GM12878 (cell line): ENCODE measurements around the gene LARP6. TPM values are rescaled to one million over a fixed set of nuclear protein-coding genes. Genes with fewer than 3 reads are reported as not detected.

Experiments used
- ATAC-seq: fragments of 200-7000 bp; cut with Tn5 transposase; 3 replicates; pipeline ENCODE4 v1.9.1; 2020; ENCODE audit warnings: mild to moderate bottlenecking, moderate library complexity
- BruUV-seq: library from RNA; stranded (reverse); fragments of 400-500 nt; replicated peaks from 2 replicates; lab custom pipeline; 2021; lab: Mats Ljungman, UMichigan
- CTCF ChIA-PET: fragments of 300-600 bp; sonication (Branson Sonifier 250); formaldehyde crosslinking; extraction: SDS; loops from one replicate; lab custom pipeline; 2021; ENCODE audit warnings: inconsistent platforms; lab: Yijun Ruan, JAX
- POLR2A ChIA-PET: fragments of 350-600 bp; formaldehyde crosslinking; extraction: SDS; loops from one replicate; lab custom pipeline; 2021; ENCODE audit warnings: inconsistent platforms; lab: Charles Lee
- RAD21 ChIA-PET: fragments of 300-600 bp; sonication (Branson Sonifier 250); formaldehyde crosslinking; loops from one replicate; lab custom pipeline; 2023; ENCODE audit warnings: antibody characterized with exemption; ENCODE audit not compliant: unreplicated experiment; lab: Charles Lee
- SMC1A ChIA-PET: fragments of 300-600 bp; sonication (Branson Sonifier 250); formaldehyde crosslinking; loops from one replicate; lab custom pipeline; 2023; ENCODE audit not compliant: unreplicated experiment, uncharacterized antibody; lab: Charles Lee
- DNase-seq: peaks from one replicate; pipeline ENCODE4 v3.0.0-alpha.2; 2011; ENCODE audit warnings: low read depth, low spot score
- FAIRE-seq: peaks from 3 replicates; lab custom pipeline; 2011; peaks lifted over from hg19 to GRCh38; lab: Jason Lieb, UNC
- H2AFZ ChIP-seq: 2 replicates; pipeline ENCODE4 v1.6.0; 2011; ENCODE audit warnings: low read depth, low read length, control low read depth; ENCODE audit not compliant: control insufficient read depth
- H3K27ac ChIP-seq: 2 replicates; pipeline ENCODE4 v1.5.1; 2011; ENCODE audit warnings: control low read depth; ENCODE audit not compliant: control insufficient read depth, insufficient read depth
- H3K27me3 ChIP-seq, 2 experiments: replicated peaks in 1 of 2; 2 replicates each; pipeline versions ENCODE4 v1.6.0 to v1.6.1; 2011; ENCODE audit warnings: low read length in 1 of 2; ENCODE audit not compliant: control insufficient read depth in 2 of 2, insufficient read depth in 2 of 2
- H3K36me3 ChIP-seq, 2 experiments: 2 replicates each; pipeline ENCODE4 v1.5.1; 2011; ENCODE audit warnings: low read length in 1 of 2; ENCODE audit not compliant: control insufficient read depth in 2 of 2, insufficient read depth in 2 of 2
- H3K4me1 ChIP-seq: 2 replicates; pipeline ENCODE4 v1.6.1; 2011; ENCODE audit warnings: mild to moderate bottlenecking, low read length, moderate library complexity, mixed read lengths; ENCODE audit not compliant: control insufficient read depth, insufficient read depth
- H3K4me2 ChIP-seq: 2 replicates; pipeline ENCODE4 v1.6.0; 2011; ENCODE audit warnings: control low read depth; ENCODE audit not compliant: control insufficient read depth, insufficient read depth
- H3K4me3 ChIP-seq: fragments of 200-600 bp; sonication (generic); 2 replicates; pipeline ENCODE4 v1.5.1; 2016
- H3K79me2 ChIP-seq: 2 replicates; pipeline ENCODE4 v1.6.0; 2011; ENCODE audit warnings: low read length; ENCODE audit not compliant: control insufficient read depth, insufficient read depth
- H3K9ac ChIP-seq: 2 replicates; pipeline ENCODE4 v1.8.0; 2011; ENCODE audit warnings: low read length, control low read depth, mixed read lengths; ENCODE audit not compliant: control insufficient read depth, insufficient read depth
- H3K9me3 ChIP-seq: replicated peaks from 3 replicates; pipeline ENCODE4 v1.5.1; 2011; ENCODE audit warnings: mild to moderate bottlenecking, low read length; ENCODE audit not compliant: control insufficient read depth, insufficient read depth
- H4K20me1 ChIP-seq: 2 replicates; pipeline ENCODE4 v1.6.0; 2011; ENCODE audit not compliant: control insufficient read depth, insufficient read depth
- TAF1 ChIP-seq: IDR thresholded peaks from 2 replicates; pipeline ENCODE4 v1.6.1; 2011; ENCODE audit warnings: mild to moderate bottlenecking, low read depth, low read length, borderline replicate concordance
- ZNF24 ChIP-seq: fragments of 450-650 bp; IDR thresholded peaks from 2 replicates; pipeline ENCODE4 v1.6.1; 2017; ENCODE audit warnings: antibody characterized with exemption, mild to moderate bottlenecking
- WGBS: methylation state at CpG from one replicate; pipeline ENCODE4 v1.1.6; 2016; ENCODE audit warnings: low lambda C conversion rate; ENCODE audit not compliant: insufficient replicate concordance, insufficient coverage; ENCODE audit errors: missing lambda C conversion rate; 5-methylcytosine and 5-hydroxymethylcytosine counted together
- in situ Hi-C: fragments of 300-500 bp; cut with MboI; formaldehyde crosslinking; loops from 9 replicates; pipeline ENCODE4 v1.14.3; 2018; ENCODE audit warnings: mixed read lengths
- intact Hi-C: fragments of 100-400 bp; cut with micrococcal nuclease; formaldehyde crosslinking; loops from one replicate; pipeline ENCODE4 v1.14.2; 2022; ENCODE audit not compliant: unreplicated experiment
- polyA plus RNA-seq, 11 experiments: library from polyadenylated mRNA; depleted of rRNA in 4 of 11; unstranded in 6 of 11; stranded (reverse) in 5 of 11; fragments of >200 nt; fragmentation: Nextera tagmentation in 4 of 11; fragmentation: Illumina TruSeq in 1 of 11; extraction: Ambion mirVana in 4 of 11; extraction: Trizol in 1 of 11; gene quantifications; 1 replicate in 1 of 11; 2 replicates in 10 of 11; pipeline versions ENCODE4 v1.2.1 to v1.2.3, GENCODE V29; 2011 to 2016; ENCODE audit warnings: inconsistent platforms in 2 of 11, missing spikeins in 2 of 11, low read depth in 1 of 11
- total RNA-seq, 4 experiments: library from RNA; depleted of rRNA in 3 of 4; stranded (reverse); fragments of >200 nt in 3 of 4; fragmentation: Illumina TruSeq in 1 of 4; extraction: Trizol in 1 of 4; gene quantifications; 2 replicates each; pipeline versions ENCODE4 v1.2.1 to v1.2.3, GENCODE V29; 2013 to 2021

The LARP6 gene
- total and polyA plus RNA-seq, 10 of the 15 experiments (the other 5 are each of a cell fraction or from before 2014, with no cell fraction given): 0.74 to 14.6 (median 3.9) TPM

DNA sequence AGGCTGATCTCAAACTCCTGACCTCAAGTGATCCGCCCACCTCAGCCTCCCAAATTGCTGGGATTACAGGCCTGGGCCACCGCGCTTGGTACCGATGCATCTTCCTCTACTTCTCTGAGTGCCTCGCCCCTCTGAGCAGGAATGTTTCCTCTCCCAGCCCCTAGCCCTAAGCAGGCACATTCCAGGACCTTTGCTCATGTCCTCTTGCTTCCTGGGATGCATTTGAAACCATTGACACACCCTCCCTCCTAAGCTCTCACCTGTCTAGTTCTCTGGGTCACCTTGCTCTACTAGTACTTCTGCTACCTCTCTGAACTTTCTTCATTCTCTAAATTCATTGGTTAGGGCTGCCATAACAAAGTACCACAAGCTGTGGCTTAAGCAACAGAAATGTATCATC, 72.7 kb downstream of the LARP6 start:
- FAIRE-seq: no peak
- Histone ChIP-seq H3K9ac (no peak overlapping the region), H3K4me1 (no peaks in the 10 kb centered on the region), H3K36me3 (no peaks in the 10 kb centered on the region), H3K79me2 (no peaks in the 10 kb centered on the region), H3K4me2 (no peak overlapping the region), H3K4me3 (no peak overlapping the region), H3K9me3 (no peaks in the 10 kb centered on the region), H2AFZ (no peak overlapping the region), H4K20me1 (no peaks in the 10 kb centered on the region), H3K27me3 (no peaks in the 10 kb centered on the region; a peak in 1 of 4 replicates), H3K27ac (no peak overlapping the region)
- no peak for TF ChIP-seq ZNF24
- no peak for TF ChIP-seq TAF1
- ChIA-PET CTCF (no interaction called here), POLR2A (no interaction called here), RAD21 (no interaction called here), SMC1A (no interaction called here)
- intact Hi-C loops: no loop called here
- in situ Hi-C loops: no loop called here
- 67% methylated on average over 5 of the region's 5 CpGs for WGBS
- no TSS peak for BruUV-seq
- no peak for DNase-seq
- no peak for ATAC-seq

Other genes starting within 250 kb of the LARP6 start
- 1.1 and 2.0 TPM in 2 replicates for gene UACA, start 90.6 kb downstream of the LARP6 start, total RNA-seq (2014; rRNA removed)
- gene UACA, start 90.6 kb downstream of the LARP6 start, total RNA-seq (2014; rRNA removed; fragmentation: Illumina TruSeq; extraction: Trizol): 2.6 and 3.0 TPM in 2 replicates
- gene UACA, start 90.6 kb downstream of the LARP6 start, total RNA-seq (2021): 3.2 and 4.0 TPM in 2 replicates
- 0.30 and 0.39 TPM in 2 replicates for gene UACA, start 90.6 kb downstream of the LARP6 start, polyA plus RNA-seq (2011; rRNA removed)
- gene UACA, start 90.6 kb downstream of the LARP6 start, polyA plus RNA-seq (2014; fragmentation: Illumina TruSeq; extraction: Trizol): 1.8 and 2.9 TPM in 2 replicates
- 1 to 10 TPM; 1.2 to 2.1 TPM for gene UACA, start 90.6 kb downstream of the LARP6 start, polyA plus RNA-seq (2014; fragmentation: Nextera tagmentation; extraction: Ambion mirVana)
- gene UACA, start 90.6 kb downstream of the LARP6 start, polyA plus RNA-seq (2014; rRNA removed): 0.61 and 1.3 TPM in 2 replicates
- 1 to 10 TPM; 2.7 to 3.3 TPM for gene UACA, start 90.6 kb downstream of the LARP6 start, polyA plus RNA-seq (2016; fragmentation: Nextera tagmentation; extraction: Ambion mirVana)
- 1.3 and 1.4 TPM in 2 replicates for gene THAP10, start 38.3 kb upstream of the LARP6 start, total RNA-seq (2014; rRNA removed)
- 0.76 and 1.1 TPM in 2 replicates for gene THAP10, start 38.3 kb upstream of the LARP6 start, total RNA-seq (2014; rRNA removed; fragmentation: Illumina TruSeq; extraction: Trizol)
- gene THAP10, start 38.3 kb upstream of the LARP6 start, total RNA-seq (2021): 1.5 and 1.9 TPM in 2 replicates
- gene THAP10, start 38.3 kb upstream of the LARP6 start, polyA plus RNA-seq (2011; rRNA removed): 0.40 and 0.41 TPM in 2 replicates
- 1.6 and 2.1 TPM in 2 replicates for gene THAP10, start 38.3 kb upstream of the LARP6 start, polyA plus RNA-seq (2014; fragmentation: Illumina TruSeq; extraction: Trizol)
- gene THAP10, start 38.3 kb upstream of the LARP6 start, polyA plus RNA-seq (2014; fragmentation: Nextera tagmentation; extraction: Ambion mirVana): under 1 TPM; 0.35 to 0.39 TPM
- 0.91 and 2.2 TPM in 2 replicates for gene THAP10, start 38.3 kb upstream of the LARP6 start, polyA plus RNA-seq (2014; rRNA removed)
- gene THAP10, start 38.3 kb upstream of the LARP6 start, polyA plus RNA-seq (2016; fragmentation: Nextera tagmentation; extraction: Ambion mirVana): 1 to 10 TPM; 5.1 to 5.2 TPM
- 3.0 and 5.3 TPM in 2 replicates for gene LRRC49, start 38.7 kb upstream of the LARP6 start, total RNA-seq (2014; rRNA removed)
- 3.2 and 4.2 TPM in 2 replicates for gene LRRC49, start 38.7 kb upstream of the LARP6 start, total RNA-seq (2014; rRNA removed; fragmentation: Illumina TruSeq; extraction: Trizol)
- 2.9 and 3.7 TPM in 2 replicates for gene LRRC49, start 38.7 kb upstream of the LARP6 start, total RNA-seq (2021)
- gene LRRC49, start 38.7 kb upstream of the LARP6 start, polyA plus RNA-seq (2011; rRNA removed): 2.6 and 3.8 TPM in 2 replicates
- 2.6 and 3.2 TPM in 2 replicates for gene LRRC49, start 38.7 kb upstream of the LARP6 start, polyA plus RNA-seq (2014; fragmentation: Illumina TruSeq; extraction: Trizol)
- gene LRRC49, start 38.7 kb upstream of the LARP6 start, polyA plus RNA-seq (2014; fragmentation: Nextera tagmentation; extraction: Ambion mirVana): 1 to 10 TPM; 1.5 to 3.1 TPM
- gene LRRC49, start 38.7 kb upstream of the LARP6 start, polyA plus RNA-seq (2014; rRNA removed): 1.3 and 1.4 TPM in 2 replicates
- gene LRRC49, start 38.7 kb upstream of the LARP6 start, polyA plus RNA-seq (2016; fragmentation: Nextera tagmentation; extraction: Ambion mirVana): 1 to 10 TPM; 2.8 to 3.7 TPM